Psoas muscle (tissue), 8 donors: ENCODE results near the gene SRP54. TPM values are rescaled to one million over a fixed set of nuclear protein-coding genes. Genes with fewer than 3 reads are reported as not detected.
A peak's percentile ranks its signal among the peaks of the same experiment; 100 is the strongest.

Experiments used
- ATAC-seq, 4 donors: fragments of 200-7000 bp; cut with Tn5 transposase; one replicate each; pipeline ENCODE4 v1.9.1; 2020; ENCODE audit warnings: moderate library complexity in 3 of 4, mild to moderate bottlenecking in 2 of 4
- DNase-seq, 2 donors: peaks; one replicate each; pipeline ENCODE4 v3.0.0-alpha.2; 2020
- H3K27ac ChIP-seq: fragments of 200-600 bp; one replicate; pipeline ENCODE4 v1.8.0; 2022
- H3K27me3 ChIP-seq, 3 donors: fragments of 200-600 bp in 1 of 3; one replicate each; pipeline versions ENCODE4 v1.6.1 to v1.8.0; 2013 to 2022; ENCODE audit warnings: low read length in 2 of 3, mild to moderate bottlenecking in 2 of 3, moderate library complexity in 1 of 3; ENCODE audit not compliant: insufficient read depth in 3 of 3
- H3K36me3 ChIP-seq, 2 donors: fragments of 200-600 bp in 1 of 2; one replicate each; pipeline versions ENCODE4 v1.6.1 to v1.8.0; 2013 to 2022; ENCODE audit warnings: low read depth in 1 of 2, mild to moderate bottlenecking in 1 of 2, moderate library complexity in 1 of 2; ENCODE audit not compliant: insufficient read depth in 1 of 2
- H3K4me1 ChIP-seq: fragments of 200-600 bp; one replicate; pipeline ENCODE4 v1.8.0; 2022
- H3K4me3 ChIP-seq: fragments of 200-600 bp; one replicate; pipeline ENCODE4 v1.8.0; 2022; ENCODE audit warnings: mild to moderate bottlenecking
- H3K9me3 ChIP-seq: fragments of 200-600 bp; one replicate; pipeline ENCODE4 v1.8.0; 2022
- CTCF ChIP-seq: fragments of 200-600 bp; IDR thresholded peaks from one replicate; pipeline ENCODE4 v1.8.0; 2022; ENCODE audit warnings: antibody characterized with exemption
- WGBS, 3 donors: extraction: QIAGEN DNeasy Blood & Tissue Kit; methylation state at CpG; one replicate each; pipeline versions ENCODE4 v1.1.6 to v1.1.7; 2013; 5-methylcytosine and 5-hydroxymethylcytosine counted together
- intact Hi-C, 2 donors: fragments of 100-400 bp; cut with DNase I; formaldehyde crosslinking; loops; one replicate each; pipeline versions ENCODE4 v1.11.0 to v1.14.2; 2022
- polyA plus RNA-seq, 3 donors: library from polyadenylated mRNA; stranded (reverse); fragments of 200-250 nt; gene quantifications; one replicate each; pipeline ENCODE4 v1.2.3, GENCODE V29; 2013
- total RNA-seq, 4 donors: library from RNA; stranded (reverse); fragmentation: NEBNext Ultra II Directional in 2 of 4; extraction: Animal tissue kit (Norgen Biotek cat#: 25700) in 2 of 4; gene quantifications; one replicate each; pipeline versions ENCODE4 v1.2.1 to v1.2.4, GENCODE V29; 2021 to 2023
- donor health status: healthy with polysubstance abuse.
- donor health status: DM: no; HTN: no; CAD: no; lungs with moderate emphysema.
- donor health status: Bipolar disorder and iron deficiency.
- donor health status: healthy.
- donor health status: DM: yes; HTN: yes; CAD: no.
- donor health status: DM: no; HTN: no; CAD: no.
- donor health status: DM: no; HTN: no; CAD: no.
- donor health status: DM: yes; HTN: yes; CAD: no.

SRP54 gene
- total and polyA plus RNA-seq, 7 donors: 27.9 to 51.2 (median 35.7) TPM

- Histone ChIP-seq H3K4me3 (peak within 1 kb of the TSS; percentile 95), H3K36me3 (peaks cover 0 to 14% of the 10 kb centered on the region in 2 donors), H3K9me3 (no peaks in the 10 kb centered on the region), H3K4me1 (peaks cover 24% of the 10 kb centered on the region), H3K27me3 (no peaks in the 10 kb centered on the region), H3K27ac (peak within 1 kb of the TSS; percentile 95)
- peak; percentile 99 for DNase-seq
- intact Hi-C loops: loop anchor here (2.0 to 5.0 kb wide), 3 partner anchors 63 to 171 kb away; partner anchors contain the start of genes SRP54 (in 2 of the 2) and BAZ1A (in 1 of the 2)
- peak; percentile 96 to 97 (median 96) for ATAC-seq
- TF ChIP-seq CTCF: no peak
- WGBS, 3 donors: 0% methylated on average over 50 to 77 of the region's 77 CpGs
Observed at GRCh38 chr14:35046048-35046750, 63.4 kb downstream of the SRP54 start, which contains the start of gene FAM177A1. FAM177A1 (plus strand) TSS chr14:35046272; CDS start chr14:35046464, 192 bp downstream.

DNA sequence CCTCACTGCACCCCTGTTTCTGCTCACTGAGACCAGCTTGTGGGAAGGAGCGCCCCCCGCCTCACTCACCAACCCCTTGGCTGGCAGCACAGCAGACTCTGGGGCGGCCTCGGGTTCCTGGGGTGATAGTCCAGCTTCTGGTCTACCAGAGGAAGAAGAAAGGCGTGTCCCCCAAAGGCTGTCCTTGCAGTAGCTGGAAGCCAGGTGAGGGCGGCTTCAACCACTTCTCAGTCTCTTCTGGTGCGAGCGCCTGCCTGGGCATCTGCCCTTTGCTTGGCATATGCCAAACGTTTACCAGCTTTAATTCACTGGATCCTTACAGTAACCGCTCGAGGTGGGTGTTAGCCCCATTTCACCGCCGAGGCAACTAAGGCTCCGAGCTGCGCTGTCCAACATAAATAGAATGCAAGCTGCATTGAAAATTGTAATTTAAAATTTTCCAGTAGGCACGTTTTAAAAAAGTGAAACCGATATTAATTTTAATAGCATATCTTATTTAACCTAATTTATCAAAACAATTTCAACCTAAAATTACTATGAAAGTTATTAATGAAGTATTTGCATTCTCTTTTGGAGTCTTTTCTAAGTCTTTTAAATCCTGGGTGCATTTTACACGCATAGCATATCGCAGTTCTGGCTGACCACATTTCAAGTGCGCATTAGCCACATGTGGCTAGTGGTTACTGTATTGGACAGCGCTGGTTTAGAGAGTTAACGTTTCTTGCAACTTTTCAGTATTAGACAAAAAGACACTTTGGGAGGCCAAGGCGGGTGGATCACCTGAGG lies 64.2 kb downstream of the SRP54 start:
- intact Hi-C loops: loop anchor here (2.0 to 5.0 kb wide), 3 partner anchors 64 to 172 kb away; partner anchors contain the start of genes SRP54 (in 2 of the 2) and BAZ1A (in 1 of the 2)

DNA sequence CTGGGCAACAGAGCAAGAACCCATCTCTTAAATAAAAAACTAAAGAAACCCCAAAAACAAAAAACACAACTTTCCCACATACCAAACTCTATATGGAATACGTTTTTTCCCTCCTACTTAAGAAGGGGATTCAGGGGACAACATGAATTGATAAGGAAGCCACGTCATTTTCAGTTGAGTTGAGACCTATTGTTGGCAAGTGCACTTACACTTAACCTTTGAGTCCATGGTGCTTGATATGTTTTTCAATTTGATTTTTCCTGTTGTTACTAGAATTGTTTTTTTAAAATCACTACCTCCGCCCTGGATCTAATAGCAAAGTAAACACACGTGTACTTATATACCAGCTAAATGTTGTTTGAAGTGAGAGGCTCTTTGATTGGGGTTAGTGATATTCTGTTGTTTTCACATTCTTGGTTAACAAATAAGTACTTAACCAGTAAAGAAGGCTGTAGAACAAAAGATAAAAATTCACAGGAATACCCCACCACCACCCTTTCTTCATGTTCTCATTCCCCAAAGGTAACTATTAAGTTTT lies 65.3 kb downstream of the SRP54 start:
- peak overlapping the region; percentile 95 for H3K4me3 ChIP-seq
- no peaks in the 10 kb centered on the region for H3K9me3 ChIP-seq
- no peak for TF ChIP-seq CTCF
- H3K27me3 ChIP-seq: no peaks in the 10 kb centered on the region
- peaks cover 3 to 29% of the 10 kb centered on the region in 2 donors for H3K36me3 ChIP-seq
- intact Hi-C loops: loop anchor here (2.0 to 5.0 kb wide), 3 partner anchors 65 to 173 kb away; partner anchors contain the start of genes SRP54 (in 2 of the 2) and BAZ1A (in 1 of the 2)
- ATAC-seq: no peak
- H3K27ac ChIP-seq: peak overlapping the region; percentile 95
- 82 to 89% (median 86%) methylated on average over 4 of the region's 4 CpGs for WGBS, 3 donors
- no peak for DNase-seq
- H3K4me1 ChIP-seq: peaks cover 26% of the 10 kb centered on the region

More for the DNA sequence above, 64.2 kb downstream of the SRP54 start:
- peak in 1 of 2 donors; percentile 66 for DNase-seq
- Histone ChIP-seq H3K27ac (peak overlapping the region; percentile 95), H3K9me3 (no peaks in the 10 kb centered on the region), H3K4me1 (peaks cover 26% of the 10 kb centered on the region), H3K4me3 (peak overlapping the region; percentile 95), H3K27me3 (no peaks in the 10 kb centered on the region), H3K36me3 (peaks cover 0 to 20% of the 10 kb centered on the region in 2 donors)
- no peak for TF ChIP-seq CTCF
- ATAC-seq: peak; percentile 2 to 33 (median 28)
- 26 to 27% (median 26%) methylated on average over 23 of the region's 23 CpGs for WGBS, 3 donors

DNA sequence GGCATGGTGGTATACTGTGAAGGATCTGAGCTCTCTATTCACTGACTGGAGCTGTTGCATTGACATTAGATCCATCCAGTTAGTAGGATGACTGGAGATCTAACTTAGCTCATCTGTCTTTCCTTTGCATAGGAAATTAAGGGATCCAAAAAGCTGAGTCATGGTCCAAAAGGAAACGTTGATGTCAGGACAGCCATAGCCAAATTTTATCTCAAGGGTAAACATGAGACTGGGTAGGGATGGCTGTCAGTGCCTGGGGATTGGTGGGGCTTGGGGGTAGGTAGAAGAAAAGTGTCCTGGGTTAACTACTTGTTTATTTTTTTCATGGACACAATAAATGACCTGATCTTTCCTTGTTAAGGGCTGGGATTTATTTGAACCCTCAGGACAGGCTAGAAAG lies 67.9 kb downstream of the SRP54 start:
- peaks cover 3 to 53% of the 10 kb centered on the region in 2 donors for H3K36me3 ChIP-seq
- 0 to 5% (median 0%) methylated on average over 1 of the region's 1 CpG for WGBS, 3 donors
- peaks cover 26% of the 10 kb centered on the region for H3K4me1 ChIP-seq
- ATAC-seq (peak; percentile 56 to 64 (median 64)), DNase-seq (no peak)
- intact Hi-C loops: loop anchor here in 1 of 2 donors (5.0 kb wide), 1 partner anchor 72 kb away; the partner anchor contains the start of genes PPP2R3C and PRORP
- no peaks in the 10 kb centered on the region for H3K9me3 ChIP-seq
- no peaks in the 10 kb centered on the region for H3K27me3 ChIP-seq
- TF ChIP-seq CTCF: no peak
- H3K27ac ChIP-seq: peak overlapping the region; percentile 84
- H3K4me3 ChIP-seq: no peak overlapping the region
